Measurements from ENCODE around the gene TRIM29. TPM values are rescaled to one million over a fixed set of nuclear protein-coding genes. Genes with fewer than 3 reads are reported as not detected.
"Not testable (repeated sequence)": the region's sequence is repeated elsewhere in the genome, so short reads cannot be mapped to it uniquely, and the experiment has no call there.

Gene TRIM29
- not detected for total RNA-seq

GRCh38 chr11:120137611-120138521 lies at the start of gene TRIM29:
Gene TRIM29 (minus strand): TSS chr11:120138113. CDS start chr11:120138031, 82 bp downstream.
- no peaks in the 10 kb centered on the region for H3K9me3 Mint-ChIP-seq
- no peak for DNase-seq
- peaks cover 12% of the 10 kb centered on the region for H3K27me3 Mint-ChIP-seq (ENCODE audit: low read depth)
- ATAC-seq = no peak
- no peak within 1 kb of the TSS for H3K4me3 Mint-ChIP-seq
- H3K36me3 Mint-ChIP-seq (ENCODE audit: insufficient read depth) = no peaks in the 10 kb centered on the region
- no peaks in the 10 kb centered on the region for H3K4me1 Mint-ChIP-seq (ENCODE audit: low read depth)

GRCh38 chr11:120186774-120187591 lies 49.1 kb upstream of the TRIM29 start:
- no peak overlapping the region for H3K4me3 Mint-ChIP-seq
- H3K27me3 Mint-ChIP-seq (ENCODE audit: low read depth) = peaks cover 13% of the 10 kb centered on the region
- no peak for DNase-seq
- no peaks in the 10 kb centered on the region for H3K36me3 Mint-ChIP-seq (ENCODE audit: insufficient read depth)
- H3K4me1 Mint-ChIP-seq (ENCODE audit: low read depth) = peaks cover 7% of the 10 kb centered on the region
- peak; percentile 38 to 78 for ATAC-seq
- H3K9me3 Mint-ChIP-seq = no peaks in the 10 kb centered on the region

GRCh38 chr11:120186456-120186773 lies 48.5 kb upstream of the TRIM29 start:
- DNase-seq (no peak), ATAC-seq (no peak)
- Mint-ChIP-seq H3K4me3 (no peak overlapping the region), H3K4me1 (ENCODE audit: low read depth) (peaks cover 7% of the 10 kb centered on the region), H3K9me3 (no peaks in the 10 kb centered on the region), H3K36me3 (ENCODE audit: insufficient read depth) (no peaks in the 10 kb centered on the region), H3K27me3 (ENCODE audit: low read depth) (peaks cover 13% of the 10 kb centered on the region)

- Mint-ChIP-seq H3K36me3 (ENCODE audit: insufficient read depth) (no peaks in the 10 kb centered on the region), H3K9me3 (no peaks in the 10 kb centered on the region), H3K4me1 (ENCODE audit: low read depth) (peaks cover 7% of the 10 kb centered on the region), H3K27me3 (ENCODE audit: low read depth) (peaks cover 13% of the 10 kb centered on the region), H3K4me3 (no peak overlapping the region)
- no peak for DNase-seq
- no peak for ATAC-seq
Measured at GRCh38 chr11:120185706-120186455, 48.0 kb upstream of the TRIM29 start.

- Mint-ChIP-seq H3K36me3 (ENCODE audit: insufficient read depth) (no peaks in the 10 kb centered on the region), H3K9me3 (no peaks in the 10 kb centered on the region), H3K4me1 (ENCODE audit: low read depth) (peaks cover 7% of the 10 kb centered on the region), H3K27me3 (ENCODE audit: low read depth) (peaks cover 13% of the 10 kb centered on the region), H3K4me3 (no peak overlapping the region)
- DNase-seq (no peak), ATAC-seq (no peak)
Measured at GRCh38 chr11:120184946-120185705, 47.2 kb upstream of the TRIM29 start.

GRCh38 chr11:120184371-120184945 lies 46.5 kb upstream of the TRIM29 start:
- DNase-seq = no peak
- Mint-ChIP-seq H3K4me1 (ENCODE audit: low read depth) (peaks cover 7% of the 10 kb centered on the region), H3K27me3 (ENCODE audit: low read depth) (peaks cover 11% of the 10 kb centered on the region), H3K4me3 (no peak overlapping the region), H3K9me3 (no peaks in the 10 kb centered on the region), H3K36me3 (ENCODE audit: insufficient read depth) (no peaks in the 10 kb centered on the region)
- ATAC-seq = no peak

- Mint-ChIP-seq H3K36me3 (ENCODE audit: insufficient read depth) (no peaks in the 10 kb centered on the region), H3K4me1 (ENCODE audit: low read depth) (peaks cover 7% of the 10 kb centered on the region), H3K9me3 (no peaks in the 10 kb centered on the region), H3K4me3 (no peak overlapping the region), H3K27me3 (ENCODE audit: low read depth) (peaks cover 9% of the 10 kb centered on the region)
- no peak for DNase-seq
- ATAC-seq = no peak
Measured at GRCh38 chr11:120183701-120184141, 45.8 kb upstream of the TRIM29 start.

- no peak for ATAC-seq
- Mint-ChIP-seq H3K4me3 (no peak overlapping the region), H3K4me1 (ENCODE audit: low read depth) (peaks cover 7% of the 10 kb centered on the region), H3K36me3 (ENCODE audit: insufficient read depth) (no peaks in the 10 kb centered on the region), H3K9me3 (no peaks in the 10 kb centered on the region), H3K27me3 (ENCODE audit: low read depth) (peaks cover 9% of the 10 kb centered on the region)
- DNase-seq = no peak
Measured at GRCh38 chr11:120182790-120183491, 45.0 kb upstream of the TRIM29 start.

- no peaks in the 10 kb centered on the region for H3K9me3 Mint-ChIP-seq
- no peak for DNase-seq
- H3K27me3 Mint-ChIP-seq (ENCODE audit: low read depth) = peaks cover 9% of the 10 kb centered on the region
- peaks cover 7% of the 10 kb centered on the region for H3K4me1 Mint-ChIP-seq (ENCODE audit: low read depth)
- no peaks in the 10 kb centered on the region for H3K36me3 Mint-ChIP-seq (ENCODE audit: insufficient read depth)
- H3K4me3 Mint-ChIP-seq = no peak overlapping the region
- no peak for ATAC-seq
Measured at GRCh38 chr11:120182372-120182771, 44.5 kb upstream of the TRIM29 start.

- Mint-ChIP-seq H3K4me1 (ENCODE audit: low read depth) (peaks cover under 1% of the 10 kb centered on the region), H3K36me3 (ENCODE audit: insufficient read depth) (no peaks in the 10 kb centered on the region), H3K27me3 (ENCODE audit: low read depth) (peaks cover 4% of the 10 kb centered on the region), H3K4me3 (no peak overlapping the region), H3K9me3 (no peaks in the 10 kb centered on the region)
- DNase-seq (no peak), ATAC-seq (no peak)
Measured at GRCh38 chr11:120181376-120181975, 43.6 kb upstream of the TRIM29 start.

GRCh38 chr11:120180551-120181232 lies 42.8 kb upstream of the TRIM29 start:
- no peaks in the 10 kb centered on the region for H3K4me1 Mint-ChIP-seq (ENCODE audit: low read depth)
- H3K27me3 Mint-ChIP-seq (ENCODE audit: low read depth) = peaks cover 9% of the 10 kb centered on the region
- H3K9me3 Mint-ChIP-seq = no peaks in the 10 kb centered on the region
- no peak for ATAC-seq
- H3K36me3 Mint-ChIP-seq (ENCODE audit: insufficient read depth) = no peaks in the 10 kb centered on the region
- DNase-seq = no peak
- no peak overlapping the region for H3K4me3 Mint-ChIP-seq

GRCh38 chr11:120180063-120180462 lies 42.1 kb upstream of the TRIM29 start:
- not testable (repeated sequence) for H3K4me3 Mint-ChIP-seq; H3K36me3 Mint-ChIP-seq (ENCODE audit: insufficient read depth); H3K27me3 Mint-ChIP-seq (ENCODE audit: low read depth); ATAC-seq; DNase-seq; H3K9me3 Mint-ChIP-seq; H3K4me1 Mint-ChIP-seq (ENCODE audit: low read depth)
